Uterus (tissue), 4 donors: ENCODE data around the gene SYTL3. TPM values are rescaled to one million over a fixed set of nuclear protein-coding genes. Genes with fewer than 3 reads are reported as not detected.
"Not testable (repeated sequence)": the region's sequence is repeated elsewhere in the genome, so short reads cannot be mapped to it uniquely, and the experiment has no call there.

Experiments used
- DNase-seq, 2 donors: peaks; one replicate each; pipeline ENCODE4 v3.0.0-alpha.2; 2019 to 2020
- H3K27ac ChIP-seq, 2 donors: fragments of 200-600 bp; sonication (generic); 1 replicate in 1 of 2; 2 replicates in 1 of 2; pipeline ENCODE4 v1.5.1; 2016 to 2018
- H3K27me3 ChIP-seq, 2 donors: fragments of 200-600 bp; sonication (generic); one replicate each; pipeline ENCODE4 v1.5.1; 2018 to 2019; ENCODE audit warnings: control low read depth in 1 of 2
- H3K36me3 ChIP-seq, 2 donors: fragments of 200-600 bp; sonication (generic); one replicate each; pipeline ENCODE4 v1.5.1; 2019; ENCODE audit warnings: control low read depth in 1 of 2
- H3K4me1 ChIP-seq, 2 donors: fragments of 200-600 bp; sonication (generic); one replicate each; pipeline ENCODE4 v1.5.1; 2018 to 2019; ENCODE audit warnings: control low read depth in 1 of 2
- H3K4me3 ChIP-seq, 2 donors: fragments of 200-600 bp; sonication (generic); 1 replicate in 1 of 2; 2 replicates in 1 of 2; pipeline ENCODE4 v1.5.1; 2018 to 2019; ENCODE audit warnings: mild to moderate bottlenecking in 1 of 2
- H3K9me3 ChIP-seq, 2 donors: fragments of 200-600 bp; sonication (generic); one replicate each; pipeline ENCODE4 v1.5.1; 2019; ENCODE audit warnings: control low read depth in 1 of 2
- CTCF ChIP-seq, 4 experiments: fragments of 200-600 bp in 2 of 4; fragments of 450-650 bp in 2 of 4; sonication (generic) in 2 of 4; IDR thresholded peaks; one replicate each; pipeline ENCODE4 v1.5.1; 2016 to 2019; ENCODE audit warnings: antibody characterized with exemption in 4 of 4, mild to moderate bottlenecking in 2 of 4, moderate library complexity in 1 of 4
- POLR2A ChIP-seq, 2 donors: fragments of 450-650 bp; IDR thresholded peaks; one replicate each; pipeline ENCODE4 v1.6.1; 2016; ENCODE audit warnings: antibody characterized with exemption in 2 of 2, mild to moderate bottlenecking in 1 of 2, moderate library complexity in 1 of 2
- intact Hi-C: fragments of 100-400 bp; cut with DNase I; formaldehyde crosslinking; loops from one replicate; pipeline ENCODE4 v1.15.1; 2023; ENCODE audit warnings: low total_unique reads
- total RNA-seq, 4 donors: library from RNA; depleted of rRNA in 3 of 4; stranded (reverse); fragments of >200 nt in 3 of 4; gene quantifications; one replicate each; pipeline versions ENCODE4 v1.1.0 to v1.2.4, GENCODE V29; 2014 to 2023
- donor health status: DM: yes; HTN: yes; CAD: no.

SYTL3 gene
- total RNA-seq, 4 donors from 2014 or later: 0.51 to 12.4 (median 3.3) TPM

- Histone ChIP-seq H3K4me3 (no peak overlapping the region), H3K27ac (no peak overlapping the region), H3K4me1 (no peaks in the 10 kb centered on the region), H3K27me3 (no peaks in the 10 kb centered on the region), H3K9me3 (no peaks in the 10 kb centered on the region), H3K36me3 (no peaks in the 10 kb centered on the region)
- TF ChIP-seq POLR2A (IDR thresholded peaks at IDR 0.05) (no peak), CTCF (IDR thresholded peaks at IDR 0.05) (no peak)
- intact Hi-C loops: no loop called here
- no peak for DNase-seq
These were observed 39.0 kb downstream of the SYTL3 start for GRCh38 chr6:158688860-158689259.

- no peaks in the 10 kb centered on the region for H3K9me3 ChIP-seq
- H3K36me3 ChIP-seq: no peaks in the 10 kb centered on the region
- H3K27ac ChIP-seq: no peak overlapping the region
- H3K27me3 ChIP-seq: no peaks in the 10 kb centered on the region
- intact Hi-C loops: loop anchor here (10.0 kb wide), 1 partner anchor 470 kb away; no protein-coding TSS in a partner anchor
- H3K4me3 ChIP-seq: no peak overlapping the region
- H3K4me1 ChIP-seq: no peaks in the 10 kb centered on the region
- DNase-seq: no peak
- TF ChIP-seq POLR2A (IDR thresholded peaks at IDR 0.05): no peak
- TF ChIP-seq CTCF (IDR thresholded peaks at IDR 0.05): no peak
These were observed 45.1 kb downstream of the SYTL3 start for GRCh38 chr6:158694913-158695312.

- H3K27me3 ChIP-seq: no peaks in the 10 kb centered on the region
- intact Hi-C loops: loop anchor here (10.0 kb wide), 1 partner anchor 473 kb away; no protein-coding TSS in a partner anchor
- no peaks in the 10 kb centered on the region for H3K9me3 ChIP-seq
- no peak overlapping the region for H3K27ac ChIP-seq
- no peak overlapping the region for H3K4me3 ChIP-seq
- TF ChIP-seq CTCF (IDR thresholded peaks at IDR 0.05) (no peak), POLR2A (IDR thresholded peaks at IDR 0.05) (no peak)
- H3K36me3 ChIP-seq: no peaks in the 10 kb centered on the region
- no peak for DNase-seq
- H3K4me1 ChIP-seq: no peaks in the 10 kb centered on the region
These were observed 48.0 kb downstream of the SYTL3 start for GRCh38 chr6:158697811-158698210.

- no peak for TF ChIP-seq CTCF (IDR thresholded peaks at IDR 0.05)
- no peak for TF ChIP-seq POLR2A (IDR thresholded peaks at IDR 0.05)
- Histone ChIP-seq H3K4me3 (no peak overlapping the region), H3K27me3 (no peaks in the 10 kb centered on the region), H3K9me3 (no peaks in the 10 kb centered on the region), H3K27ac (no peak overlapping the region), H3K36me3 (no peaks in the 10 kb centered on the region), H3K4me1 (no peaks in the 10 kb centered on the region)
- DNase-seq: no peak
- intact Hi-C loops: loop anchor here (10.0 kb wide), 1 partner anchor 474 kb away; no protein-coding TSS in a partner anchor
These were observed 49.1 kb downstream of the SYTL3 start for GRCh38 chr6:158698931-158699330.

GRCh38 chr6:158701268-158701667 is 51.4 kb downstream of the SYTL3 start:
- H3K4me1 ChIP-seq, H3K4me3 ChIP-seq, intact Hi-C loops, H3K27ac ChIP-seq, H3K27me3 ChIP-seq, H3K9me3 ChIP-seq, DNase-seq, H3K36me3 ChIP-seq: not testable (repeated sequence)
